NB4 (cell line): Measurements from ENCODE around the gene NDUFV1.

Experiments used
- DNase-seq: peaks from one replicate; pipeline ENCODE4 v3.0.0; 2010; ENCODE audit warnings: low read depth
- H3K4me3 ChIP-seq: one replicate; pipeline ENCODE4 v1.5.1; 2011; ENCODE audit warnings: mild to moderate bottlenecking, low read depth, low read length, moderate library complexity
- MYC ChIP-seq: IDR thresholded peaks from 2 replicates; pipeline ENCODE4 v1.6.1; 2011; ENCODE audit warnings: low read depth, low read length
- POLR2A ChIP-seq: IDR thresholded peaks from 2 replicates; pipeline ENCODE4 v1.6.1; 2011; ENCODE audit warnings: mild to moderate bottlenecking; ENCODE audit not compliant: insufficient read length; ENCODE audit errors: extremely low read depth
- TF ChIP-seq, protein P1 (sequence below): IDR thresholded peaks from one replicate; pipeline ENCODE4 v1.5.1; 2012; ENCODE audit warnings: low read depth, low read length
- TF ChIP-seq, protein P2 (sequence below): IDR thresholded peaks from 2 replicates; pipeline ENCODE4 v1.6.1; 2011; ENCODE audit warnings: low read depth, low read length

The NDUFV1 gene

DNA sequence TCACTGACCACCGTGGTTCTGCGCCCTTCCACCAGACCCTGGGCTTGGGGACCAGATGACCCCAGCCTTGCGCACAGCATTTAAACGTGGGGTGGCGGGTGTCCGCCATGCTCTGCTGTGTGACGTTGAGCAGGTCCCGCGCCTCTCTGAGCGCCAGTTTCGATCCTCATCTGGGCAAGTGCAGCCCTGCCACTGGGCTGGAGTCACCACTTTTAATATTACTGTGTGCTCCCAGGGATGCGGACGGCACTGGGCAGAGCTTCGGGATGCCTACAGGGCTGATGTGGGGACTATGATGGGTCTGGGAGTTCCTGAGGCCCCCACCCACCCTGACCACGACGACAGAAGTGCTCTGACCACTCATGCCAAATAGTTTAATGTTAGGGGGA lies 24.2 kb downstream of the NDUFV1 start:
- peak overlapping the region; percentile 57 for H3K4me3 ChIP-seq
- TF ChIP-seq, protein P1, sequence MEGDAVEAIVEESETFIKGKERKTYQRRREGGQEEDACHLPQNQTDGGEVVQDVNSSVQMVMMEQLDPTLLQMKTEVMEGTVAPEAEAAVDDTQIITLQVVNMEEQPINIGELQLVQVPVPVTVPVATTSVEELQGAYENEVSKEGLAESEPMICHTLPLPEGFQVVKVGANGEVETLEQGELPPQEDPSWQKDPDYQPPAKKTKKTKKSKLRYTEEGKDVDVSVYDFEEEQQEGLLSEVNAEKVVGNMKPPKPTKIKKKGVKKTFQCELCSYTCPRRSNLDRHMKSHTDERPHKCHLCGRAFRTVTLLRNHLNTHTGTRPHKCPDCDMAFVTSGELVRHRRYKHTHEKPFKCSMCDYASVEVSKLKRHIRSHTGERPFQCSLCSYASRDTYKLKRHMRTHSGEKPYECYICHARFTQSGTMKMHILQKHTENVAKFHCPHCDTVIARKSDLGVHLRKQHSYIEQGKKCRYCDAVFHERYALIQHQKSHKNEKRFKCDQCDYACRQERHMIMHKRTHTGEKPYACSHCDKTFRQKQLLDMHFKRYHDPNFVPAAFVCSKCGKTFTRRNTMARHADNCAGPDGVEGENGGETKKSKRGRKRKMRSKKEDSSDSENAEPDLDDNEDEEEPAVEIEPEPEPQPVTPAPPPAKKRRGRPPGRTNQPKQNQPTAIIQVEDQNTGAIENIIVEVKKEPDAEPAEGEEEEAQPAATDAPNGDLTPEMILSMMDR, result no peak
- no peak for TF ChIP-seq MYC
- TF ChIP-seq, protein P2, sequence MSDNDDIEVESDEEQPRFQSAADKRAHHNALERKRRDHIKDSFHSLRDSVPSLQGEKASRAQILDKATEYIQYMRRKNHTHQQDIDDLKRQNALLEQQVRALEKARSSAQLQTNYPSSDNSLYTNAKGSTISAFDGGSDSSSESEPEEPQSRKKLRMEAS, result no peak
- no peak for TF ChIP-seq POLR2A
- DNase-seq, result no peak

DNA sequence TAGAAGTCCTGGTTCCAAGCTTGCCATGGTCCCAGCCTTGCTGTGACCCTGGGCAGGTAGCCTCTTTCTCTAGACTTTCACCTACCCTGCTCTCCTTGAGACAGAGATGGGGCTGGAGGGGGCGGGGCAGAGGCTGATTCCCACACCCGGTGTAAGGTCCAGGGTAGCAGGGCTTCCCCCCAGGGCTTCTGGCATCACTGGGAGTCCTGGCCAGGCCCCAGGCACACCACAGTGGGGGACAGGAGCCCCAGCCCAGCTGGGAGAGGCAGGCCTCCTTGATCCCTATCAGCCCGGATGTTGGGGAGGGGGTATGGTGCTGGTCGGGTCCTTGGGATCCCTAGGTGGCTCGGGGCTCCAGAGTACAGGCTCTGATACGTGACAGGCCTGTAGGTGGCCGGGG lies 24.7 kb downstream of the NDUFV1 start:
- H3K4me3 ChIP-seq, result no peak overlapping the region
- TF ChIP-seq, protein P2, result no peak
- TF ChIP-seq, protein P1, result no peak
- TF ChIP-seq MYC, result no peak
- TF ChIP-seq POLR2A, result no peak
- DNase-seq, result no peak

DNA sequence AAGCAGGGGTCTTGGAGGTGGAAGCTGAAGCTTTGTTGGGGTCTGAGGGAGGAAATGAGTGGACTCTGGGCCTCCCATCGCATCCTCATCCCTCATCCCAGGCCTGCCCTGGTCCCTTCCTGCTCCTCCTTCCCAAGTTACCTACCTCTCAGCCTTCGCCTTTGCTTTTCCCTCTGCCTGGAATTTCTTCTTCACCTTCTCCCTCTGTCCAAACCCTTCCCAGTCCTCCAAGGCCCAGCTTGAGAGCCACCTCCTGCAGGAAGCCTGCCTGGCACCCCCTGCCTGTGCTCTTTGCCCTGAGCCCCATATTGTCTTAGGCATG lies 25.1 kb downstream of the NDUFV1 start:
- no peak overlapping the region for H3K4me3 ChIP-seq
- no peak for DNase-seq
- TF ChIP-seq MYC (no peak), POLR2A (no peak)
- TF ChIP-seq, protein P2, result no peak
- TF ChIP-seq, protein P1, result no peak

DNA sequence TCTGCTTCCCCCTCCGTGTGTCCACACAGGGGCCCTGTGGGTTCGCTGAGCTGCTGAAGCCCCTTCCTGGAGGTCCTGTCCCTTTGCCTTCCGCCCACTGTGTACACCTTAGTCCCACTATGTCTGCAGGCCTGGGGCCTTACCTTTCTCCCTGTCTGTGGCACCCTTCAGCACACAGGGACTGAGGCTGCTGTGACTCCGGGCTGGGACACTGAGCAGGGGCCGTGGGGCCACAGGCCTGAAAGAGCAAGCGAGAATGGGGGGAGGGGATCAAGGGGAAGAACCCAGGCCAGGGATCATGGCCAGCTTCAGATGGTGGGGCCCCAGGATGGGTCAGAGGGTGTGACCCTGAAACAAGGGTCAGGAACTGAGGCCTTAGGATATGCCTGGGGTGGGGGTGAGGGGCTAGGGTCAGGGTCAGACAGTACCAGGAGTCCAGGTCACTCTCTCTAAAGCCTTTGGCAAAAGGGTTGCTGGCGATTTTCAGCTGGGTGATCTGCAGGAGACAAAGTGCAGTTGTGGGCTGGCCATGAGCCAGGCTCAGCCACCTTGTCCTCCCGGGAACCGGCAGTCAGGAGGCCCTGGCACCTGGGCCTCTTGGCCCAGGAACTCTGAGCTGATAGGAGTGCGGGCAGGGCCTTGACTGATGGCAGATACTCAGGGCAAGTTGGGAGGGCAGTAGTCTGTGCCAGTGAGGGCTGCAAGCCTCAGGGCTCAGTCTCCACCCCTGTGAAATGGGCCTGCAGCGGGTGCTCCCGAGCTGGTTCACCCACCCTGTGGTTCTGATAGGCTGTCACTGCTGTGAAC lies 25.6 kb downstream of the NDUFV1 start:
- no peak for TF ChIP-seq MYC
- H3K4me3 ChIP-seq, result no peak overlapping the region
- no peak for DNase-seq

DNA sequence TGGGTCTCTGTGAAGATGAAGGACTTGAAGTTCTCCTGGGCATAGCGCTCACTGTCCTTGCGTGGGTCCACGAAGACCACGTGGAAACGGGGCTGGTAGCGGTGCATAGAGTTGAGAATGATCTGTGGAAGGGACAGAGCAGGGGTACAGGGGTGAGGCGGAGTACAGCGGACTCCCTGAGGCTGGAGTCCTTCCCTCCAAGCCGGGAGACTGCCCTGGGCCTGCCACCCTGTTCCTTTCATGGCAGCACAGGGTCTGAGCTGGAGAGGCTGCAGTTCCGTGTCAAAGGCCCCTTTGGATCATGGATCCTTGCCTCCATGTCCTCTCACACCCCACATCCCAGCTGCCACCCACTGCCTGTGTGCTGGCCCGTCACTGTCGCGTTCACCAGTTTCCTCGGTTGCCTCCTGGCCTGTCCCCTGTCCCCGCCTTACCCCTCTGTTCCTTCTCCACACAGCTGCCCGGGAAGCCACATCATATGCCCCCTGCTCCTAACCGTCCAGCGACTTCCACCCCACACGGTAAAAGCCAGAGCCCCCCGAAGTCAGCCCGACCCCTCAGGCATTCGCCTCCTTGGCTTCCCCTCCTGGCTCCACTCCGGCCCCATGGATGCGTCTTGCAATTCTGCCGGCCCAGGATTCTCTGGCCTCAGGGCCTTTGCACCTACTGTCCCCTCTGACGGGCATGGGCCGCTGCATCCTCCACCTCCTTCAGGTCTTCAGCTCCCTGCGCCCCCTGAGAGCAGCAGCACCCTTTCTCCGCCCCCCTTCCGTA lies 26.4 kb downstream of the NDUFV1 start:
- H3K4me3 ChIP-seq, result no peak overlapping the region
- TF ChIP-seq, protein P1, result no peak
- TF ChIP-seq, protein P2, result no peak
- TF ChIP-seq MYC, result no peak
- no peak for TF ChIP-seq POLR2A
- DNase-seq, result no peak

DNA sequence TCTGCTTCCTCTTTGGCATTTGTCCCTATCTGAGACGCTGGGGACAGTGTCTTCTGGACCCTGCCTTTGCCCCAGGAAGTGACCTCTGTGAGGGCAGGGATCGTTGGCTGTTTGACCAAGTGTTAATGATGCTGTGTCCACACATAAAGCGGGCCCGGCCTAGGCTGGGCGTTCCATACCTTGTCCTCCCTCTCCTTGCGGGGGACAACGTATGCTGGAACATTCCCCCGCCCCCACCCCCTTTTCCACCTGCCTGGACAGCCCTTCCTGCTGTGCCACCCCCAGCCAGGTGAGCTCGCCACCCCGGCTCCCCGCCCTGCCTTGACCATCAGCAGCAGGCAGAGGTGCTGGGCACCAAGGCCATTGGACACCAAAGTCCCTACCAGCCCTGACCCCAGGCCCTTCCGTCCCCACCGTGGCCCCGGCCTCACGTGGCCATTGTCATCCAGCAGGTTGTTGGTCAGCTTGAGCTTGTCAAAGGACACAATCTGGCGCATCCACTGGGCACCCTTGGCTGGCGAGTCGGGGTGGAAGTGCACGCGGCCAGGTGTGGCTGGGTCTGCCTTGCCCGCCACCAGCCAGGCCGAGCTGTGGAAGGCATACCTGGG lies 27.1 kb downstream of the NDUFV1 start:
- no peak overlapping the region for H3K4me3 ChIP-seq
- TF ChIP-seq POLR2A (no peak), MYC (no peak)
- TF ChIP-seq, protein P2, result no peak
- no peak for DNase-seq
